Measurements from ENCODE around the gene GPC6. TPM values are rescaled to one million over a fixed set of nuclear protein-coding genes. Genes with fewer than 3 reads are reported as not detected.
A peak's percentile ranks its signal among the peaks of the same experiment; 100 is the strongest.
"Not testable (repeated sequence)": the region's sequence is repeated elsewhere in the genome, so short reads cannot be mapped to it uniquely, and the experiment has no call there.

Gene GPC6
- total RNA-seq, 1 donor, result 77.8 TPM

DNA sequence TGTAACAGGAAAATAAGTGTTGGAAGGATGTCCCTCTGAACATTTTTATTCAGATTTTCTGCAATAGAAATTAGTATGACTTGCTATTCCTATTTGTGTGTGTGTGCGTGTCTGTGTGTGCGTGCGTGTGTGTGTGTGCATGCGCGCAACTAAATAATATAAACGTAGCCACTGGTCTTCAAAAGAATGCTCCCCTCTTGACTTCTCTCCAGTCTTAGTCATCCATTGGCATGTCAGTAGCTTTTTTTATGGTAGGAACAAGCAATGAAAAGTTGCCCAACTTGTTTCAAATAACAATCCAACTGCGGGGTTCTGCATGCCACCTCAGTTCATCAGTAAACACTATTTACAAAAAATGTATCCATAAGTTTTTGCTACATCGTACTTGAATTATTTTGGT is 249.6 kb downstream of the GPC6 start:
- no peak overlapping the region for H2AFZ ChIP-seq (ENCODE audit: low read length)
- H3K4me2 ChIP-seq (ENCODE audit: insufficient read depth, low read length), result peak overlapping the region; percentile 5
- no peaks in the 10 kb centered on the region for H4K20me1 ChIP-seq (ENCODE audit: insufficient read depth, low read length)
- no peak overlapping the region for H3K4me3 ChIP-seq (ENCODE audit: insufficient read depth, low read length)
- H3K4me1 ChIP-seq (ENCODE audit: insufficient read depth, low read length), result peaks cover 7% of the 10 kb centered on the region
- H3K27me3 ChIP-seq (ENCODE audit: insufficient read depth, low read length), result no peaks in the 10 kb centered on the region
- peak; percentile 37 for DNase-seq (ENCODE audit: insufficient read length, low spot score, missing footprints)
- H3K36me3 ChIP-seq (ENCODE audit: insufficient read depth, low read length), result no peaks in the 10 kb centered on the region
- H3K27ac ChIP-seq (ENCODE audit: low read depth, low read length), result no peak overlapping the region
- no peaks in the 10 kb centered on the region for H3K9me3 ChIP-seq (ENCODE audit: low read depth, low read length)
- no peaks in the 10 kb centered on the region for H3K79me2 ChIP-seq (ENCODE audit: insufficient read depth, low read length)
- TF ChIP-seq, protein P1, sequence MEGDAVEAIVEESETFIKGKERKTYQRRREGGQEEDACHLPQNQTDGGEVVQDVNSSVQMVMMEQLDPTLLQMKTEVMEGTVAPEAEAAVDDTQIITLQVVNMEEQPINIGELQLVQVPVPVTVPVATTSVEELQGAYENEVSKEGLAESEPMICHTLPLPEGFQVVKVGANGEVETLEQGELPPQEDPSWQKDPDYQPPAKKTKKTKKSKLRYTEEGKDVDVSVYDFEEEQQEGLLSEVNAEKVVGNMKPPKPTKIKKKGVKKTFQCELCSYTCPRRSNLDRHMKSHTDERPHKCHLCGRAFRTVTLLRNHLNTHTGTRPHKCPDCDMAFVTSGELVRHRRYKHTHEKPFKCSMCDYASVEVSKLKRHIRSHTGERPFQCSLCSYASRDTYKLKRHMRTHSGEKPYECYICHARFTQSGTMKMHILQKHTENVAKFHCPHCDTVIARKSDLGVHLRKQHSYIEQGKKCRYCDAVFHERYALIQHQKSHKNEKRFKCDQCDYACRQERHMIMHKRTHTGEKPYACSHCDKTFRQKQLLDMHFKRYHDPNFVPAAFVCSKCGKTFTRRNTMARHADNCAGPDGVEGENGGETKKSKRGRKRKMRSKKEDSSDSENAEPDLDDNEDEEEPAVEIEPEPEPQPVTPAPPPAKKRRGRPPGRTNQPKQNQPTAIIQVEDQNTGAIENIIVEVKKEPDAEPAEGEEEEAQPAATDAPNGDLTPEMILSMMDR (IDR thresholded peaks at IDR 0.05; ENCODE audit: extremely low read depth, low read depth, low read length), result no peak

DNA sequence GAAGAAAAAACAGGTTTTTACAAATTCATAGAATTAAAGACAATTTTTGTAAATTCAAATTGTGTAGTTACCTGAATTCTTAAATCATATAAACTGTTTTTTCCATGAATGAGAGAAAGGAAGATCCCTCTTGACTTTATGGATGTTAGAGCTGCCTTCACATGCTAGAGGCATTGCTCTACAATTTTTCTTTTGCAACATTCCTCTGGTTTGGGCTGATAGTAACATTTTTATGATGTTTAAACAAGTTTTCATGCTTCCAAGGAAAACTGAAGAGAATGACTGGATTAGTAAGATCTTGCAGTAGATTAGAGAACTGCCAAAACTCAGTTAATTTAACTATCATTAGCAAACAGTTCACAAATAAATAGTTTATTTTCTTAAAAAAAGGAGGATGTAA is 250.6 kb downstream of the GPC6 start:
- TF ChIP-seq, protein P1 (IDR thresholded peaks at IDR 0.05; ENCODE audit: extremely low read depth, low read depth, low read length), result no peak
- Histone ChIP-seq H3K4me3 (ENCODE audit: insufficient read depth, low read length) (no peak overlapping the region), H3K4me2 (ENCODE audit: insufficient read depth, low read length) (no peak overlapping the region), H3K36me3 (ENCODE audit: insufficient read depth, low read length) (no peaks in the 10 kb centered on the region), H3K4me1 (ENCODE audit: insufficient read depth, low read length) (peaks cover 7% of the 10 kb centered on the region), H3K27ac (ENCODE audit: low read depth, low read length) (no peak overlapping the region), H2AFZ (ENCODE audit: low read length) (no peak overlapping the region), H4K20me1 (ENCODE audit: insufficient read depth, low read length) (no peaks in the 10 kb centered on the region), H3K9me3 (ENCODE audit: low read depth, low read length) (no peaks in the 10 kb centered on the region), H3K79me2 (ENCODE audit: insufficient read depth, low read length) (no peaks in the 10 kb centered on the region), H3K27me3 (ENCODE audit: insufficient read depth, low read length) (no peaks in the 10 kb centered on the region)
- DNase-seq (ENCODE audit: insufficient read length, low spot score, missing footprints), result peak; percentile 38

DNA sequence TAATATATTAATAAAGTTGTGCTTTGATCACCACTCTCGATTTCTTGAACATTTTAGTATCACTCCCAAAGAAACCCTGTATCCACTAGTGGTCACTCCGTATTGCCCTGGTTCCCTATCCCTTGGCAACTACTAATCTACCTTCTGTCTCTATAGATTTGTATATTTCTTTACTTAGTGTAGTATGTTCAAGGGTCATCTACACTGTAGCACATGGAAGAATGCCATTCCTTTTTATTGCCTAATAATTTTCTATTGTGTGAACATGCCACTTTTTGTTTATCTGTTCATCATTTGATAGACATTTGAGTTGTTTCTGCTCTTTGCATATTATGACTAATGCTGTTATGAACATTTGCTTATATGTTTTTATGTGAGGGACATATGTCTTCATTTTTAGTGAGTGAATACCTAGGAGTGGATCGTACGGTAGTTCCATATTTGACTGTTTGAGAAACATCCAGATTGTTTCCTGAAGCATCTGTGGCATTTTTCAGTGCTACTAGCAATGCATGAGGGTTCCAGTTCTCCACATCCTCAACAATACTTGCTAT is 254.0 kb downstream of the GPC6 start:
- no peaks in the 10 kb centered on the region for H3K36me3 ChIP-seq (ENCODE audit: insufficient read depth, low read length)
- no peaks in the 10 kb centered on the region for H4K20me1 ChIP-seq (ENCODE audit: insufficient read depth, low read length)
- TF ChIP-seq, protein P1 (IDR thresholded peaks at IDR 0.05; ENCODE audit: extremely low read depth, low read depth, low read length), result no peak
- no peak for DNase-seq (ENCODE audit: insufficient read length, low spot score, missing footprints)
- no peak overlapping the region for H3K27ac ChIP-seq (ENCODE audit: low read depth, low read length)
- no peaks in the 10 kb centered on the region for H3K27me3 ChIP-seq (ENCODE audit: insufficient read depth, low read length)
- peaks cover 7% of the 10 kb centered on the region for H3K4me1 ChIP-seq (ENCODE audit: insufficient read depth, low read length)
- no peaks in the 10 kb centered on the region for H3K9me3 ChIP-seq (ENCODE audit: low read depth, low read length)
- peak overlapping the region; percentile 31 for H2AFZ ChIP-seq (ENCODE audit: low read length)
- H3K4me3 ChIP-seq (ENCODE audit: insufficient read depth, low read length), result peak overlapping the region; percentile 11
- H3K79me2 ChIP-seq (ENCODE audit: insufficient read depth, low read length), result no peaks in the 10 kb centered on the region
- no peak overlapping the region for H3K4me2 ChIP-seq (ENCODE audit: insufficient read depth, low read length)

GRCh38 chr13:93496117-93496516 is 269.5 kb downstream of the GPC6 start:
- DNase-seq (ENCODE audit: insufficient read length, low spot score, missing footprints); H3K4me3 ChIP-seq (ENCODE audit: insufficient read depth, low read length); H3K27me3 ChIP-seq (ENCODE audit: insufficient read depth, low read length); H3K27ac ChIP-seq (ENCODE audit: low read depth, low read length); H3K79me2 ChIP-seq (ENCODE audit: insufficient read depth, low read length); H3K9me3 ChIP-seq (ENCODE audit: low read depth, low read length); H2AFZ ChIP-seq (ENCODE audit: low read length); H4K20me1 ChIP-seq (ENCODE audit: insufficient read depth, low read length); H3K36me3 ChIP-seq (ENCODE audit: insufficient read depth, low read length); H3K4me1 ChIP-seq (ENCODE audit: insufficient read depth, low read length); H3K4me2 ChIP-seq (ENCODE audit: insufficient read depth, low read length): not testable (repeated sequence)

All from osteoblast (primary cell).